DMS153 treated with DMSO at 0.1 percent for 48 hours (cell line): ENCODE data around the gene CCDC91.
"Not testable (repeated sequence)": the region's sequence is repeated elsewhere in the genome, so short reads cannot be mapped to it uniquely, and the experiment has no call there.

Source experiments
- DNase-seq: peaks from one replicate; lab custom pipeline; 2025; ENCODE audit not compliant: unreplicated experiment; lab: John Stamatoyannopoulos, UW

Gene CCDC91

GRCh38 chr12:28351414-28351813 lies 161.2 kb downstream of the CCDC91 start:
- no peak for DNase-seq

DNA sequence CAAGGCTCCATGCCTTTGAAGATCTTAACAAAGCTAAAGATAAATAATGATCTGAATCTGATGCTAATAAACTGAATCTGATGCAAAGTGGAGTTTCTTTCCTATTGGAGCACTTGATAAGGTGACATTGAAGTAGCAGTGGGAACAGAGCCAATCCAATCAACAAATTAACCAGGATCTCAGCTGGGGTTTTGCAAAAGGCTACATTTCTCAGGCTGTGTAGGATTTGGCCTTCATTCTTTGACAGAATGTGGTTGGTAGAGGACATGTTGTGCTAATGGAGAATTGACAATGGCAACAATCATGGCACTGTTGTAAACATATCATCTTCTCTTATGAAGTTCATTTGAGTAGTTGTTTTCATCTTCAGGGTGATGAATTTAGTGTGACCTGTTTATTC lies 164.9 kb downstream of the CCDC91 start:
- DNase-seq: no peak

DNA sequence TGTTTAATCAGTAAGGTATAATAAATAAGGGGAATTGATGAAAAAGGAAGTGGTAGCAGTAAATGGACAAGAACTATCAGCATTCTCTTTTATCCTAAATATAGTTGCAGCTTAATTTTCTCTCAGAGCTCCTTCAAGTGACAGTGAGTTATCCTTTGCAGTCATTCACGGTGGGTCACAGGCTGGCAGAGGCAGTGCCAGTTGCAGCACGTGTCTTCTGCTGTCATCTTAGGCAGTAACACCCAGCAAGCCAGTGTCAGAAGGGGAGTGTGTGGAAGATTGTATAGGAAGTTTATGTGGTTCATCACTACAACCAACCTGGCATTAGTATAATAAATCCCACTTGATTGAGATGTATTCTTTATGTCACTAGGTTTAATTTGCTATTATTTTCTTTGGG lies 170.0 kb downstream of the CCDC91 start:
- DNase-seq: no peak

DNA sequence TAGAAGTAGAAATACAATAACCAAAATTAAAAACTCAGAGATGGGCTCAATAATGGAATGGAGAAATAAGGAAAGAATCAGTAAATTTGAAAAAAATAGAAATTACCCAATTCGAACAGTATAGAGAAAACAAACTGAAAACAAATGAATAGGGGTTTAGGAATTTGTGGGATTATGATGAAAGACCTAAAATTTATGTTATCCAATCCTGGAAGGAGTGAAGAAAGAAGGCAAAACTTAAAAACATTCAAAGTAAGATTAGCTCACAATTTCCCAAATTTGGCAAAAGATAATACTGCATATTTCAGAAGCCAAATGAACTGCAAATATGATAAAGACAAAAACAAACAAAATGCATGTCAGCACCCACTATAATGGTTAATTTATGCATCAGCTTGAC lies 177.1 kb downstream of the CCDC91 start:
- no peak for DNase-seq

DNA sequence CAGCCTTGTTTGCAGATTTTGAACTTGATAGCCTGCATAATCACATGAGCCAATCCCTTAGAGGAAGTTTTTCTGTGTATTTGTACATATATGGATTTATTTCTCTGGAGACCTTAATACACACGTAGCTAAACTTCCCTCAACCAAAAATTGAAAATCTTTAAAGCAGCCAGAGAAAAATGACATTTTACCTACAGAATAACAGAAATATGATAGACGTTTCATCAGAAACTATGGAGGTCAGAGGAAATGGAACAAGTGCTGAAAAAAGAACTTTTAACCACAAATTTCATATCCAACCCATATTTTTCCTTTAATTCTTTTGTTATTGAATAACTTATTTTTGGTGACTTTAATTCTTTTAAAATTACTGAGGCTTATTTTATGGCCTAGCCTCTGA lies 177.7 kb downstream of the CCDC91 start:
- DNase-seq: no peak

GRCh38 chr12:28369483-28369882 lies 179.2 kb downstream of the CCDC91 start:
- no peak for DNase-seq

- no peak for DNase-seq
Observed at GRCh38 chr12:28374556-28374955, 184.3 kb downstream of the CCDC91 start.

- no peak for DNase-seq
Observed at GRCh38 chr12:28378736-28379135, 188.5 kb downstream of the CCDC91 start.

DNA sequence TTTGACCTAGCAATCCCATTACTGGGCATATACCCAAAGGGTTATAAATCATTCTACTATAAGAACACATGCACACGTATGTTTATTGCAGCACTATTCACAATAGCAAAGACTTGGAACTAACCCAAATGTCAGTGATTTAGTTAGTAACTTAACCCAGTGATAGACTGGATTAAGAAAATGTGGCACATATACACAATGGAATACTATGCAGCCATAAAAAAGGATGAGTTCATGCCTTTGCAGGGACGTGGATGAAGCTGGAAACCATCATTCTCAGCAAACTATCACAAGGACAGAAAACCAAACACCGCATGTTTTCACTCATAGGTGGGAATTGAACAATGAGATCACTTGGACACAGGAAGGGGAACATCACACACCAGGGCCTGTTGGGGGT lies 189.5 kb downstream of the CCDC91 start:
- not testable (repeated sequence) for DNase-seq

DNA sequence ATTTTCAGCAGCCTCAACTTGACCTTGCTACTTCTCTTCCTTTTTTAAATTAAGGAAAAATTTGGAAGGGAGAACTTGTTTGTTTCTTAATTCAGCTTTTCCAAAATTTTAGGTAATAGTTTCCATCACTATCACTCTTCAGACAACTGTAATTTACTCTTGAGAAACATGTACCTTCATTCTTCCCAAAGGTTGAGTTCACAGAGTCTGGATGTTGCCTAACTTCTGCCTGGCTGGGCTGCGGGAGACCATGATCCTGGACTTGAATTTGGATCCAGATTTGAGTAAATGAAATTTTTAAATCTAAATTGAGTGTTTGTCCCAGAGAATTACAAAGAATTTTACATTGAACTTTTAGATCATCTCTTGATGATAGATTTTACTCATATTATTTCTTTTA lies 193.1 kb downstream of the CCDC91 start:
- DNase-seq: no peak

- DNase-seq: no peak
Observed at GRCh38 chr12:28388879-28389278, 198.6 kb downstream of the CCDC91 start.

GRCh38 chr12:28390206-28390605 lies 199.9 kb downstream of the CCDC91 start:
- no peak for DNase-seq

GRCh38 chr12:28390761-28391385 lies 200.6 kb downstream of the CCDC91 start:
- DNase-seq: no peak

GRCh38 chr12:28409892-28410291 lies 219.6 kb downstream of the CCDC91 start:
- no peak for DNase-seq

DNA sequence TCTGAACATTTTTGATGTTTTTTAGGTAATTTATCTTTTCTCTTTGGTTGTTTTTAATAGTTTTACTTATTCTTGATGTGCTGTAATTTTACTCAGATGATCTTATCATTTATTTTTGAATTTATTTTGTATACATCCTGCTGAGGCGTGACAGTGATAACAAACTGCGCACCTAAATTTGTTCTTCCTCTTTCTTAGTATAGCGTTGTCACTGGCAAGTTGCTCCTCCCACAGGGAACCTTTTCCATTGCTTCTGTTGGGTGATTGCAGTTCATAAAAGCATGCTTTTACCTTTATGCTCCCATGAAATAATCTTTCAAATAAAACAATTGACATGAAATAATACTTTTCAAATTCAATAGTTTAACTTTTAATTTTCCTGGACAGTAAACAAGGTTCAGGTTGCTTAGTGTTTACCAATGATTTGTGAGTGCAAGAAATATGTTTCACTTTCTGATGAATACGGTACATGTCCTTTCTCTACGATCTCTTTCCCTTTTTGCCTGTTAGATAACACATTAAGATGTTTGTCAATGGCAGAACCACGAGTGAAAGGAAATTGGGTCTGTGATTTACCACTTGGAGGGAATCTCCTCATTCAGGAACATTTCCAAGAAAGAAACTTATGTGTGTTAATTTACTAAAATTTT lies 223.3 kb downstream of the CCDC91 start:
- DNase-seq: no peak

DNA sequence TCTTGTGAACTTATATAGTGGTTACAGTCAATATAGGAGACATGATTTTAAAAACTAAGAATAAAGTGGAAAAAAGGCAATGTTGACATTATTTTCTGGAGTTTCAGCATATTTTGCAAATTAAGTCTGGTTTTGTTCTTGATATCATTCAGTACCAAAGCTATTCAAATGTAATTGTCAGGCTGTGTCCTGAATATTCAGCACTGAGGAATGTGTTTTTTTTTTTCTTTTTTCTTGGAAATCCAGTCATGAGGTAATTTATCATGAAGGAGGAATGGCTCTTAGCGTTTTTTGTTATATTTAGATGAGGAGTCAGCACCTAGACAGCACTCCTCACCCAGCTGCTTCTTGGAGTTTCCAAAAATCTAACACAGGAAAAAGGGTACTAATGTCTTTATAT lies 225.5 kb downstream of the CCDC91 start:
- DNase-seq: no peak

DNA sequence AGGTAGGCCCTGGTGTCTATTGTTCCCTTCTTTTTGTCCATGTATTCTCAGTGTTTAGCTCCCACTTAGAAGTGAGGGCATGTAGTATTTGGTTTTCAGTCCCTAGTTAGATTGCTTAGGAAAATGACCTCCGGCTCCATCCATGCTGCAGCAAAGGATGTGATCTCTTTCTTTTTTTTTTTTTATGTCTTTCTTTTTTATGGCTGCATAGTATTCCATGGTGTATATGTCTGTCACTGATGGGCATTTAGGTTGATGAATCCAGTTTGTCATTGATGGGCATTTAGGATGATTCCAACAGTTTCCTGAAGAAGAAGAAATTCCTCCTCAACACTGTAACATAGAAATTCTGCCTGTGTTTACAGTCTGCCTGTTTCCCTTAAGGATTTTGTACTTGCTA lies 231.1 kb downstream of the CCDC91 start:
- no peak for DNase-seq

GRCh38 chr12:28424965-28425364 lies 234.7 kb downstream of the CCDC91 start:
- no peak for DNase-seq

- DNase-seq: no peak
Observed at GRCh38 chr12:28425526-28425925, 235.3 kb downstream of the CCDC91 start.

GRCh38 chr12:28427046-28427445 lies 236.8 kb downstream of the CCDC91 start:
- no peak for DNase-seq

DNA sequence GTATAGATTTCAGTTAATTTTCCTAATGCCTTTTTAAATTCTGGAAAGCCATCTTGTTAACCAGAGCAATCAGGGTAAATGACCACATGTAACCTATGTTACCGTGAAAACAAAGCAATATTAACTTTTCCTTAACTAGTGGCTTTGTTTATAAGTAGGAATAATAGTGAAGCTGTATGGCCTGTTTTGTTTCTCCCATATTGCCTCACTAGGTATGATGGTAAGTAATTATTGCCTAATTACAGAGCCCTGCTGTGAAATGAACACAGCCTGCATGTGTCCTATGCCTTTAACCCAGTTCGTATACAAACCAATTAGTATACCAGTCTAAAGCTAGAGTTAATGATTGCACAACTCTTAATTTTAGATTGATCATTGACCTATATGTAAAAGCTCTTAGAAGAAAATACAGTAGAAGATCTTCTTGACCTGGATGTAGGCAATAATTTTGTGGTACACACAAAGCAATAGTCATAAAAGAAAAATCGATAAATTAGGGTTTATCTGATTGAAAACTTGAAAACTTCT lies 249.9 kb downstream of the CCDC91 start:
- DNase-seq: no peak

DNA sequence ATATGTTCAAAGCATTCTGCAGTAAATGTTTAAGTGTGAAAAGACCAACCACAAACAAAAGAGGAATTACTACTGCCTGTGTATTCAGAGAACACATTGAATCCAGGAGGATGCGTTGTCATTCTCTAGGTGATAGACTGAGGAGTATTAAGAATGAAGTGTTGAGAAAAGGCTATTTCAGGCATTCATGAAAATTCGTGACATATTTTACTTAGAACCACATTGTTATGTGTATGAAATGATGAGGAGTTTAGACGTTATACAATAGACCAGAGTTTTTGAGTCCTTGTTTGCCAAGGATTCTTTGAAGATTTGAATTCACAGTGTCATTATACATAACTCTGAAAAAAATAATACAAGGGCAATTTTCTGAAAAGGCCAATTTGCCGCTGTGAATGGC lies 251.8 kb downstream of the CCDC91 start:
- DNase-seq: no peak

- no peak for DNase-seq
Observed at GRCh38 chr12:28443337-28443736, 253.1 kb downstream of the CCDC91 start.
